H1 (cell line): ENCODE results near the gene SSTR3. TPM values are rescaled to one million over a fixed set of nuclear protein-coding genes. Genes with fewer than 3 reads are reported as not detected.

Source experiments
- BCL11A ChIP-seq, 2 experiments: IDR thresholded peaks; one replicate each; pipeline ENCODE4 v1.6.1; 2011; ENCODE audit warnings: low read depth in 2 of 2, low read length in 2 of 2, mild to moderate bottlenecking in 2 of 2
- JUND ChIP-seq: IDR thresholded peaks from 2 replicates; pipeline ENCODE4 v1.6.1; 2011; ENCODE audit warnings: mild to moderate bottlenecking, improper control_type of control experiment, low read length
- POLR2AphosphoS5 ChIP-seq: IDR thresholded peaks from 2 replicates; pipeline ENCODE4 v1.6.1; 2011; ENCODE audit warnings: low read depth, low read length
- POU5F1 ChIP-seq: IDR thresholded peaks from 2 replicates; pipeline ENCODE4 v1.6.1; 2011; ENCODE audit warnings: low read depth, mild to moderate bottlenecking, low read length, moderate library complexity
- RNF2 ChIP-seq: fragments of 200-900, 300-1000 bp; sonication (generic); IDR thresholded peaks from 2 replicates; pipeline ENCODE4 v1.7.1; 2016; ENCODE audit warnings: borderline replicate concordance, low read depth, mild to moderate bottlenecking, antibody characterized with exemption, low read length; ENCODE audit not compliant: poor library complexity, severe bottlenecking; ENCODE audit errors: missing control alignments
- SIX5 ChIP-seq: IDR thresholded peaks from 2 replicates; pipeline ENCODE4 v1.6.1; 2011; ENCODE audit warnings: mild to moderate bottlenecking, low read depth, low read length
- polyA plus RNA-seq, 7 experiments: library from polyadenylated mRNA; depleted of rRNA in 3 of 7; stranded (reverse) in 5 of 7; unstranded in 2 of 7; fragments of >200 nt in 5 of 7; fragments of 200-250 nt in 2 of 7; gene quantifications; 1 replicate in 5 of 7; 2 replicates in 1 of 7; 4 replicates in 1 of 7; pipeline versions ENCODE4 v1.2.1 to v1.2.3, GENCODE V29; 2011 to 2013; ENCODE audit warnings: missing spikeins in 2 of 7, mixed read lengths in 2 of 7
- total RNA-seq: library from RNA; stranded (reverse); fragmentation: NEBNext Ultra II Directional; extraction: Animal tissue kit (Norgen Biotek cat#: 25700); gene quantifications from 2 replicates; pipeline ENCODE4 v1.2.1, GENCODE V29; 2021
- TF ChIP-seq, protein P1 (sequence below): IDR thresholded peaks from 2 replicates; pipeline ENCODE4 v1.6.1; 2011; ENCODE audit warnings: low read length, improper control_type of control experiment

The SSTR3 gene
- total and polyA plus RNA-seq, 2 of the 8 experiments (the other 6 are each of a cell fraction or from before 2014, with no cell fraction given) = 0.22 to 0.77 TPM

DNA sequence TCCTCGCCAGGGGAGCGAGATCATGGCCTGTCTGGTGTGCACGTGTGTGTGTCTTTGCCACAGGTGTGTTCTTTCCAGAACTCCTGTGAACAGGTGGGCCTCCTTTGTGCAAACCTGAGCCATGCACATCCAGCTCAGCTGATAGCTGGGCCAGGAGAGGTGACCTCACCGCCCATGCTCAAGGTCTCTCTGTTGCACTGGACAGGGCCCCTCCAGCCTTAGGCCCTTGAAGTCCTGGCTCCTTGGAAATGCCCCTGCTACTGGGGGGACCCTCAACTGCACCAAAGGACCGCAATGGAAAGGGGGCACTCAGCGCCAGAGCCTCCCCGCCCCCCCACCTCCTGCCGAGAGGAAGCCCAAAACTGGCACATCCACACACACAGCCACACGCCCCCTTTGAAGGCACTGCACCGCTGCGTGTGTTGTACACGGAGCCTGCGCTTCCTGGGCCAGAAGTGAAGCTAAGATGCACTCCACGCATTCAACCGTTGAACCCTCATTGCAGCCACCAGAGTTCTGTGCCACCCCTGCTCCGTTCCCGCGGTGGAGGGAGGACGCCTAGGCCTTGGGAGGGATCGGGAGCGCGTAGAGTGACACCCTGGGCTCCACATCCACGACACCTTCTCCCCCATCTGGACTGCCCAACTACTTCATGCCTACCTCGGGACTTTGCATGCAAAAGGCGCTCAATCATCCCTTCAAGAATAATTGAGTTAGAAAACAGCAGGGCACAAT, 46.2 kb downstream of the SSTR3 start (continued):
- TF ChIP-seq JUND (no peak), SIX5 (no peak), RNF2 (no peak), POU5F1 (no peak), POLR2AphosphoS5 (no peak), BCL11A (IDR thresholded peaks at IDR 0.05; ENCODE audit: low read depth in 2 of 2, low read length in 2 of 2) (no peak)
- TF ChIP-seq, protein P1, sequence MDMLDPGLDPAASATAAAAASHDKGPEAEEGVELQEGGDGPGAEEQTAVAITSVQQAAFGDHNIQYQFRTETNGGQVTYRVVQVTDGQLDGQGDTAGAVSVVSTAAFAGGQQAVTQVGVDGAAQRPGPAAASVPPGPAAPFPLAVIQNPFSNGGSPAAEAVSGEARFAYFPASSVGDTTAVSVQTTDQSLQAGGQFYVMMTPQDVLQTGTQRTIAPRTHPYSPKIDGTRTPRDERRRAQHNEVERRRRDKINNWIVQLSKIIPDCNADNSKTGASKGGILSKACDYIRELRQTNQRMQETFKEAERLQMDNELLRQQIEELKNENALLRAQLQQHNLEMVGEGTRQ = no peak
